Parathyroid adenoma (tissue), 2 donors: Measurements from ENCODE around the gene RPAIN.

Experiments
- H2AFZ ChIP-seq: fragments of 300-600 bp; sonication (generic); one replicate; pipeline ENCODE4 v1.7.0; 2017; ENCODE audit warnings: antibody characterized with exemption, mild to moderate bottlenecking
- H3K27ac ChIP-seq: fragments of 300-600 bp; sonication (generic); one replicate; pipeline ENCODE4 v1.7.0; 2017
- H3K27me3 ChIP-seq: fragments of 300-600 bp; sonication (generic); one replicate; pipeline ENCODE4 v1.7.0; 2017; ENCODE audit warnings: low read length; ENCODE audit not compliant: control insufficient read depth, insufficient read depth
- H3K36me3 ChIP-seq: fragments of 300-600 bp; sonication (generic); one replicate; pipeline ENCODE4 v1.7.0; 2017; ENCODE audit warnings: low read length; ENCODE audit not compliant: control insufficient read depth, insufficient read depth
- H3K4me1 ChIP-seq: fragments of 300-600 bp; sonication (generic); one replicate; pipeline ENCODE4 v1.7.0; 2017; ENCODE audit warnings: control low read depth
- H3K4me2 ChIP-seq: fragments of 300-600 bp; sonication (generic); one replicate; pipeline ENCODE4 v1.7.0; 2017; ENCODE audit warnings: low read length
- H3K4me3 ChIP-seq: fragments of 300-600 bp; sonication (generic); one replicate; pipeline ENCODE4 v1.7.0; 2017; ENCODE audit warnings: low read depth, low read length
- H3K79me2 ChIP-seq: fragments of 300-600 bp; sonication (generic); one replicate; pipeline ENCODE4 v1.7.0; 2017; ENCODE audit warnings: control low read depth
- H3K9ac ChIP-seq: fragments of 300-600 bp; sonication (generic); one replicate; pipeline ENCODE4 v1.7.0; 2017; ENCODE audit warnings: mild to moderate bottlenecking
- H3K9me3 ChIP-seq: fragments of 300-600 bp; sonication (generic); one replicate; pipeline ENCODE4 v1.7.0; 2017; ENCODE audit warnings: low read length; ENCODE audit not compliant: control insufficient read depth
- CTCF ChIP-seq: fragments of 300-600 bp; sonication (generic); IDR thresholded peaks from one replicate; pipeline ENCODE4 v1.7.0; 2017; ENCODE audit warnings: antibody characterized with exemption, mild to moderate bottlenecking
- donor health status: primary hyperparathyroidism.

RPAIN gene

GRCh38 chr17:5478992-5479391, 59.0 kb downstream of the RPAIN start:
- Histone ChIP-seq H3K9ac (no peak overlapping the region), H3K4me1 (no peaks in the 10 kb centered on the region), H3K27me3 (no peaks in the 10 kb centered on the region), H3K4me2 (no peak overlapping the region), H2AFZ (no peak overlapping the region), H3K27ac (no peak overlapping the region), H3K4me3 (no peak overlapping the region), H3K79me2 (peaks cover 6% of the 10 kb centered on the region), H3K36me3 (no peaks in the 10 kb centered on the region), H3K9me3 (no peaks in the 10 kb centered on the region)
- TF ChIP-seq CTCF: no peak

GRCh38 chr17:5480962-5481361, 61.0 kb downstream of the RPAIN start:
- Histone ChIP-seq H3K79me2 (peaks cover 8% of the 10 kb centered on the region), H3K4me1 (no peaks in the 10 kb centered on the region), H3K4me3 (no peak overlapping the region), H3K4me2 (no peak overlapping the region), H3K9me3 (no peaks in the 10 kb centered on the region), H3K9ac (no peak overlapping the region), H3K27ac (no peak overlapping the region), H3K27me3 (no peaks in the 10 kb centered on the region), H3K36me3 (no peaks in the 10 kb centered on the region), H2AFZ (no peak overlapping the region)
- no peak for TF ChIP-seq CTCF

- TF ChIP-seq CTCF: no peak
- Histone ChIP-seq H3K36me3 (no peaks in the 10 kb centered on the region), H3K4me2 (no peak overlapping the region), H3K4me1 (no peaks in the 10 kb centered on the region), H3K9ac (no peak overlapping the region), H3K4me3 (no peak overlapping the region), H3K27me3 (no peaks in the 10 kb centered on the region), H3K27ac (no peak overlapping the region), H2AFZ (no peak overlapping the region), H3K9me3 (no peaks in the 10 kb centered on the region), H3K79me2 (peaks cover 8% of the 10 kb centered on the region)
Measured at GRCh38 chr17:5481451-5481850, 61.5 kb downstream of the RPAIN start.
